22Rv1 (cell line): ENCODE results near the gene TUT7.

Source experiments
- H3K27ac ChIP-seq: fragments of 450-650 bp; 2 replicates; pipeline ENCODE4 v1.5.1; 2017
- ZFX ChIP-seq: fragments of 450-650 bp; IDR thresholded peaks from 2 replicates; pipeline ENCODE4 v1.6.1; 2017; ENCODE audit warnings: antibody characterized with exemption, borderline replicate concordance
- TF ChIP-seq, protein P1 (sequence below): fragments of 450-650 bp; IDR thresholded peaks from 2 replicates; pipeline ENCODE4 v1.5.1; 2017; ENCODE audit warnings: mild to moderate bottlenecking

Gene TUT7

DNA sequence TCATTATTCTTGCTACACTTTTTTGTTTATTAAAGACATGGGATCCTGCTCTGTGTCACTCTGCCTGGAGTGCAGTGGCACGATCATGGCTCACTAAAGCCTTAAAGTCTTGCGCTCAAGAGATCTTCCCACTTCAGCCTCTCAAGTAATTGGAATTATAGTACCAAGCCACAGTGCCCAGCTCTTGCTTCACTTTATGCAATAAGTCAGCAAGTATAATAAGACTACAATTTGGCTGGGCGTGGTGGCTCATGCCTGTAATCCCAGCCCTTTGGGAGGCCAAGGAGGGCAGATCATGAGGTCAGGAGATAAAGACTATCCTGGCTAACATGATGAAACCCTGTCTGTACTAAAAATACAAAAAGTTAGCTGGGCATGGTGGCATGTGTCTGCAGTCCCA is 100.6 kb downstream of the TUT7 start:
- TF ChIP-seq, protein P1, sequence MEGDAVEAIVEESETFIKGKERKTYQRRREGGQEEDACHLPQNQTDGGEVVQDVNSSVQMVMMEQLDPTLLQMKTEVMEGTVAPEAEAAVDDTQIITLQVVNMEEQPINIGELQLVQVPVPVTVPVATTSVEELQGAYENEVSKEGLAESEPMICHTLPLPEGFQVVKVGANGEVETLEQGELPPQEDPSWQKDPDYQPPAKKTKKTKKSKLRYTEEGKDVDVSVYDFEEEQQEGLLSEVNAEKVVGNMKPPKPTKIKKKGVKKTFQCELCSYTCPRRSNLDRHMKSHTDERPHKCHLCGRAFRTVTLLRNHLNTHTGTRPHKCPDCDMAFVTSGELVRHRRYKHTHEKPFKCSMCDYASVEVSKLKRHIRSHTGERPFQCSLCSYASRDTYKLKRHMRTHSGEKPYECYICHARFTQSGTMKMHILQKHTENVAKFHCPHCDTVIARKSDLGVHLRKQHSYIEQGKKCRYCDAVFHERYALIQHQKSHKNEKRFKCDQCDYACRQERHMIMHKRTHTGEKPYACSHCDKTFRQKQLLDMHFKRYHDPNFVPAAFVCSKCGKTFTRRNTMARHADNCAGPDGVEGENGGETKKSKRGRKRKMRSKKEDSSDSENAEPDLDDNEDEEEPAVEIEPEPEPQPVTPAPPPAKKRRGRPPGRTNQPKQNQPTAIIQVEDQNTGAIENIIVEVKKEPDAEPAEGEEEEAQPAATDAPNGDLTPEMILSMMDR, result no peak
- no peak for TF ChIP-seq ZFX
- H3K27ac ChIP-seq, result no peak overlapping the region

DNA sequence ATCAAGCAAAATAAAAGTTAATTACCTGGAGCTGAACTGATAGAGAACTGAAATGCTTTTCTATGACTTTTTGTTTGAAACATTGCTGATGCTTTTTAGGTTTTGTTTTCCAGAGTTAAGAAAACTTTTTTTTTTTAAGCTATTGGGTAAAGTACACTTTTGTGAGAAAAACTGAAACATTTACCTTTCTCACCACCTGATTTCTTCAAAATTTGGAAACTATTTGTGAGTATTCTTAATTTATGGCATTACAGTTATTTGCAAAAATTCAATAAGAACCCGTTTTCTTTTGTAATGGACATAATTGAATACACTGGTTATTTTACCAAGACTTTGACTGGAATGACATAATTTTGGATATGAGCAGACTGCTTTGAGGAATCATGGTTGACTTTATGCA is 101.3 kb downstream of the TUT7 start:
- TF ChIP-seq, protein P1, result no peak
- no peak for TF ChIP-seq ZFX
- H3K27ac ChIP-seq, result no peak overlapping the region

DNA sequence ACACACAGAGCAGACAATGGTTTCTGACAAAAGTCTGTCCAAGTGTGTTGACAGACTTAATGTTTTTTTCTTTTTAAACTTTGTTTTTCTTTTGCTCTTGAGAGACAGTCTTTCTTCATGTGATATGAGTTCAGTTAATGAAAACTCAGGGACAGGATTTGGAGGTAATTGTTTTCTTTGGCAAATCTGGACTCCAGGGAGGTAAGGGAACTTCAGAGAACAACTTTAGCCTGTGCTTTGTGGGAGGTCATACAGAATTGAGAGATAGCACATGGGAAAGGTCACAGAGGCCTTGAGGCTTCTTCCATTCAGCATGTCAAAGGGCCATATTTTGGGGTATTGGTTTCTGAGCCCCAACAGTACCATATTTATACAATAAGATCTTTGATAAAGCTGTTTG is 104.1 kb downstream of the TUT7 start:
- TF ChIP-seq, protein P1, result no peak
- TF ChIP-seq ZFX, result no peak
- no peak overlapping the region for H3K27ac ChIP-seq

DNA sequence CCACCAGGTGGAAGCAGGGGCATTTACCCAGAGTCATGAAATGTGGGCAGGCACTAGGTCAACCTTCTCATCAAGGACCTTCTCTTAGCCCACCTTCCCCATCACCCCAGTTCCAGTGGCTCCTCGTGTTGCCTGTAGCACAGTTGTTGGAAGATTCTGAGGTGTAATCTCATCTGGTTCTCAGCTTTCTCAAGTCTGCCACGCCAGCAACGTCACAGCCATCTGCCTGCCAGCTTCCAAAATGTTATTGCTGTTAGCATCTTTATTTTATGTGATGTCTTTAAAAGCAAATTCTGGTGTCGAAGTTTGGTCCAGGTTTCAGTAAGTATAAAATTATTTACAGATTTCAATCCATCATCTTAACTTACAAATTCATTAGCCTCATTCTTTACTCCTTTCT is 105.5 kb downstream of the TUT7 start:
- TF ChIP-seq ZFX, result no peak
- TF ChIP-seq, protein P1, result no peak
- H3K27ac ChIP-seq, result no peak overlapping the region

DNA sequence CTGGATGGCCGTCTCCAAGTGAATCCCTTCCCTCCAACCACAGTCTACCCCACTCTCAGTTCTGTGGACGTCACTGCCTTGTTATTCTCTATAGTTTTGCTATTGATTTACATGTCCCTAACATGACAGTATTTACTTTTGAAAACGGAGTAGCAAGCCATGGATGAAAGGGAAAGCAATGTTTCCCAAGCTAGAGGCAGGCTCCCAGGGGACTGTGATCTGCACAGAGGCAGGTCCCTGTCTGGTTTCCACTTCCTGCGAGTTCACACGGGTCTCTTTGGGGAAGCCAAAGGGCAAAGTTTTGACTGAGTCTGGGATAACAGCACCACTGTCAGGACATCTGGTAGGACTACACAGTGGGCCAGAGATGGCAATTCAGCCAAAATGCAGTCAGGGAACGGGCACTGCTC is 107.5 kb downstream of the TUT7 start:
- H3K27ac ChIP-seq, result no peak overlapping the region

DNA sequence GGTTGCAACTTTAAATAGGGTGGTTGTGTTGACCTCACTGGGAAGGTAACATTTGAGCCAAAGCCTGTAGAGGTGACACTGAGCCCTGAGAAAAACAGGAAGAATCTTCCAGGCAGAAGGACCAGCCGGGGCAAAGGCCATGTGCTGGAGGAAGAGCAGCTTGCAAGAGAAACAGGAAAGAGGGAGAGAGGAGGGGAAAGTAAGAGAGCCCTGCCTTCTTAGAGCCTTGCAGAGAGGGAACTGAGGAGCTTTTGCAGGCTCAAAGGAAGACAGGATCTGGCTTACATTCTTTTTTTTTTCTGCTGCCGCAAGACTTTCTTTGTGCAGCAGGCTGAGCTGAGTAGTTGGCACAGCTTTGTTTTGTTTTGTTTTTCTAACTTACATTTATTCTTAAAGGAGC is 112.1 kb downstream of the TUT7 start:
- no peak overlapping the region for H3K27ac ChIP-seq
- TF ChIP-seq ZFX, result no peak
- TF ChIP-seq, protein P1, result no peak

More for the DNA sequence above, 107.5 kb downstream of the TUT7 start:
- no peak for TF ChIP-seq ZFX
- TF ChIP-seq, protein P1, result no peak

DNA sequence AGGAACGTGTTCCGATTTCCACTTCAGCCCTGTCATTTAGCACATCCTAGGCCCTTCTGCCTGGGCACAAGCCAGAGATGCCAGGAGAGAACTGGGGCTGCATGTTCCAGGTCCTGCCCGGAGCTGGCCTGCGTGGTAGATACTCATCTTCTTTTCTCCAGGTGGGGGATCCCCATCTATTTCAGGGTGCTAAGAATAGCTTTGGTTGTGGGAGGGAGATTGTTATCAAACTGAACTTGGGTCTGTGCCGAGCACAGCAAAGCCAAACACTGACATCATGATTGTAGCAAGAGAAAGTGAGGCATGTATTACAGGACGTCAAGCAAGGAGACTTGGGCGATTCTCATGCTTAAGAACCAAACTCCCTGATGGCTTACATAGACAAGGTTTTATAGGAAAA is 113.0 kb downstream of the TUT7 start:
- no peak overlapping the region for H3K27ac ChIP-seq
- no peak for TF ChIP-seq ZFX
- TF ChIP-seq, protein P1, result no peak
